Esophagus muscularis mucosa (tissue), 3 donors: ENCODE measurements around the gene C15orf39.

Experiments
- CTCF ChIP-seq, 3 experiments: fragments of 200-600 bp in 2 of 3; fragments of 450-650 bp in 1 of 3; sonication (generic) in 2 of 3; IDR thresholded peaks; one replicate each; pipeline ENCODE4 v1.5.1; 2017 to 2019; ENCODE audit warnings: antibody characterized with exemption in 3 of 3, mild to moderate bottlenecking in 2 of 3, moderate library complexity in 1 of 3
- POLR2A ChIP-seq: fragments of 450-650 bp; IDR thresholded peaks from one replicate; pipeline ENCODE4 v1.6.1; 2017; ENCODE audit warnings: antibody characterized with exemption, moderate library complexity, mild to moderate bottlenecking, low read depth
- POLR2AphosphoS5 ChIP-seq, 2 donors: sonication (generic); formaldehyde crosslinking; IDR thresholded peaks; one replicate each; pipeline ENCODE4 v1.6.1; 2017; ENCODE audit warnings: antibody characterized with exemption in 2 of 2

- TF ChIP-seq POLR2AphosphoS5 (IDR thresholded peaks at IDR 0.05) (no peak), POLR2A (no peak), CTCF (IDR thresholded peaks at IDR 0.05) (no peak)
These were observed 10.4 kb upstream of the C15orf39 start for GRCh38 chr15:75191235-75191634.
